OCI-LY1 (cell line): ENCODE measurements around the gene OLIG1.

Source experiments
- H2AFZ ChIP-seq: fragments of 200-600 bp; sonication (generic), shearing (Covaris generic); 2 replicates; pipeline ENCODE4 v1.6.0; 2014; ENCODE audit warnings: antibody characterized with exemption, mild to moderate bottlenecking, low read length
- H3F3A ChIP-seq: fragments of 200-600 bp; sonication (generic), shearing (Covaris generic); 2 replicates; pipeline ENCODE4 v1.6.0; 2014; ENCODE audit warnings: mild to moderate bottlenecking, antibody characterized with exemption, low read length, moderate library complexity; ENCODE audit not compliant: insufficient read depth
- H3K27ac ChIP-seq: fragments of 200-600 bp; sonication (generic); 2 replicates; pipeline ENCODE4 v1.5.1; 2014; ENCODE audit warnings: low read length, mixed run types, mild to moderate bottlenecking, low read depth; ENCODE audit not compliant: poor library complexity, severe bottlenecking
- H3K27me3 ChIP-seq: fragments of 200-600 bp; sonication (generic); 2 replicates; pipeline ENCODE4 v1.6.0; 2014; ENCODE audit warnings: antibody characterized with exemption, mild to moderate bottlenecking, low read length, moderate library complexity; ENCODE audit not compliant: insufficient read depth
- H3K36me3 ChIP-seq: fragments of 200-600 bp; sonication (generic); 2 replicates; pipeline ENCODE4 v1.6.1; 2014; ENCODE audit warnings: mild to moderate bottlenecking, antibody characterized with exemption, low read length, moderate library complexity, mixed read lengths; ENCODE audit not compliant: insufficient read depth
- H3K4me1 ChIP-seq: fragments of 200-600 bp; sonication (generic); 2 replicates; pipeline ENCODE4 v1.5.1; 2014; ENCODE audit warnings: mild to moderate bottlenecking, low read length, moderate library complexity; ENCODE audit not compliant: insufficient read depth, severe bottlenecking
- H3K4me2 ChIP-seq: fragments of 200-600 bp; sonication (generic), shearing (Covaris generic); 2 replicates; pipeline ENCODE4 v1.6.1; 2014; ENCODE audit warnings: low read length
- H3K4me3 ChIP-seq: fragments of 200-600 bp; sonication (generic); 2 replicates; pipeline ENCODE4 v1.5.1; 2014; ENCODE audit warnings: low read length, low read depth, mild to moderate bottlenecking, mixed read lengths; ENCODE audit not compliant: poor library complexity, severe bottlenecking
- H3K79me2 ChIP-seq: fragments of 200-600 bp; shearing (Covaris generic); 2 replicates; pipeline ENCODE4 v1.6.1; 2016; ENCODE audit warnings: mixed run types, low read length, mixed read lengths; ENCODE audit not compliant: insufficient read depth
- H3K9ac ChIP-seq: fragments of 200-600 bp; sonication (generic), shearing (Covaris generic); 2 replicates; pipeline ENCODE4 v1.6.1; 2014; ENCODE audit warnings: mild to moderate bottlenecking, low read length, mixed read lengths
- H3K9me2 ChIP-seq: fragments of 200-600 bp; sonication (generic), shearing (Covaris generic); 2 replicates; pipeline ENCODE4 v1.6.1; 2014; ENCODE audit warnings: low read depth, mild to moderate bottlenecking, low read length, mixed read lengths
- H3K9me3 ChIP-seq: fragments of 200-600 bp; shearing (Covaris generic); 2 replicates; pipeline ENCODE4 v1.6.1; 2014; ENCODE audit warnings: low read length, mixed read lengths
- H4K20me1 ChIP-seq: fragments of 200-600 bp; sonication (generic), shearing (Covaris generic); 2 replicates; pipeline ENCODE4 v1.6.0; 2016; ENCODE audit warnings: mild to moderate bottlenecking, low read length; ENCODE audit not compliant: insufficient read depth
- CTCF ChIP-seq: fragments of 200-600 bp; sonication (generic), shearing (Covaris generic); IDR thresholded peaks from 2 replicates; pipeline ENCODE4 v1.5.1; 2017; ENCODE audit warnings: mild to moderate bottlenecking, antibody characterized with exemption, low read length, moderate library complexity, mixed read lengths
- EZH2 ChIP-seq: fragments of 200-600 bp; sonication (generic), shearing (Covaris generic); IDR thresholded peaks from 2 replicates; pipeline ENCODE4 v1.8.0; 2017; ENCODE audit warnings: borderline replicate concordance, mixed run types, mild to moderate bottlenecking, antibody characterized with exemption, low read length, moderate library complexity, mixed read lengths

OLIG1 gene

GRCh38 chr21:33041981-33042380 lies 28.0 kb upstream of the OLIG1 start:
- Histone ChIP-seq H3K36me3 (no peaks in the 10 kb centered on the region), H3K4me2 (no peak overlapping the region), H3K9me2 (no peaks in the 10 kb centered on the region), H3F3A (no peaks in the 10 kb centered on the region), H3K4me1 (no peaks in the 10 kb centered on the region), H3K27ac (no peak overlapping the region), H3K9me3 (no peaks in the 10 kb centered on the region), H2AFZ (no peak overlapping the region), H4K20me1 (no peaks in the 10 kb centered on the region), H3K27me3 (peaks cover 9% of the 10 kb centered on the region), H3K9ac (no peak overlapping the region), H3K79me2 (no peaks in the 10 kb centered on the region), H3K4me3 (no peak overlapping the region)
- TF ChIP-seq EZH2 = no peak
- no peak for TF ChIP-seq CTCF

GRCh38 chr21:33042812-33043211 lies 27.1 kb upstream of the OLIG1 start:
- H3F3A ChIP-seq = no peaks in the 10 kb centered on the region
- no peak overlapping the region for H2AFZ ChIP-seq
- H3K27me3 ChIP-seq = peaks cover 9% of the 10 kb centered on the region
- H3K27ac ChIP-seq = no peak overlapping the region
- H4K20me1 ChIP-seq = no peaks in the 10 kb centered on the region
- H3K9me3 ChIP-seq = no peaks in the 10 kb centered on the region
- no peaks in the 10 kb centered on the region for H3K4me1 ChIP-seq
- no peaks in the 10 kb centered on the region for H3K9me2 ChIP-seq
- TF ChIP-seq EZH2 (no peak), CTCF (no peak)
- H3K9ac ChIP-seq = no peak overlapping the region
- H3K79me2 ChIP-seq = no peaks in the 10 kb centered on the region
- no peak overlapping the region for H3K4me2 ChIP-seq
- H3K4me3 ChIP-seq = no peak overlapping the region
- H3K36me3 ChIP-seq = no peaks in the 10 kb centered on the region

- Histone ChIP-seq H3F3A (no peaks in the 10 kb centered on the region), H3K9me3 (no peaks in the 10 kb centered on the region), H3K27me3 (peaks cover 3% of the 10 kb centered on the region; the same call in 1 of the 2 replicates), H4K20me1 (no peaks in the 10 kb centered on the region), H3K27ac (no peak overlapping the region), H3K36me3 (no peaks in the 10 kb centered on the region), H3K79me2 (no peaks in the 10 kb centered on the region), H3K9me2 (no peaks in the 10 kb centered on the region), H3K4me1 (no peaks in the 10 kb centered on the region), H3K4me2 (no peak overlapping the region), H3K9ac (no peak overlapping the region), H3K4me3 (no peak overlapping the region), H2AFZ (no peak overlapping the region)
- TF ChIP-seq CTCF = no peak
- TF ChIP-seq EZH2 = no peak
Measured at GRCh38 chr21:33046455-33046854, 23.5 kb upstream of the OLIG1 start.
